Measurements from ENCODE around the gene CFAP46.
"Not testable (repeated sequence)": the region's sequence is repeated elsewhere in the genome, so short reads cannot be mapped to it uniquely, and the experiment has no call there.

CFAP46 gene

DNA sequence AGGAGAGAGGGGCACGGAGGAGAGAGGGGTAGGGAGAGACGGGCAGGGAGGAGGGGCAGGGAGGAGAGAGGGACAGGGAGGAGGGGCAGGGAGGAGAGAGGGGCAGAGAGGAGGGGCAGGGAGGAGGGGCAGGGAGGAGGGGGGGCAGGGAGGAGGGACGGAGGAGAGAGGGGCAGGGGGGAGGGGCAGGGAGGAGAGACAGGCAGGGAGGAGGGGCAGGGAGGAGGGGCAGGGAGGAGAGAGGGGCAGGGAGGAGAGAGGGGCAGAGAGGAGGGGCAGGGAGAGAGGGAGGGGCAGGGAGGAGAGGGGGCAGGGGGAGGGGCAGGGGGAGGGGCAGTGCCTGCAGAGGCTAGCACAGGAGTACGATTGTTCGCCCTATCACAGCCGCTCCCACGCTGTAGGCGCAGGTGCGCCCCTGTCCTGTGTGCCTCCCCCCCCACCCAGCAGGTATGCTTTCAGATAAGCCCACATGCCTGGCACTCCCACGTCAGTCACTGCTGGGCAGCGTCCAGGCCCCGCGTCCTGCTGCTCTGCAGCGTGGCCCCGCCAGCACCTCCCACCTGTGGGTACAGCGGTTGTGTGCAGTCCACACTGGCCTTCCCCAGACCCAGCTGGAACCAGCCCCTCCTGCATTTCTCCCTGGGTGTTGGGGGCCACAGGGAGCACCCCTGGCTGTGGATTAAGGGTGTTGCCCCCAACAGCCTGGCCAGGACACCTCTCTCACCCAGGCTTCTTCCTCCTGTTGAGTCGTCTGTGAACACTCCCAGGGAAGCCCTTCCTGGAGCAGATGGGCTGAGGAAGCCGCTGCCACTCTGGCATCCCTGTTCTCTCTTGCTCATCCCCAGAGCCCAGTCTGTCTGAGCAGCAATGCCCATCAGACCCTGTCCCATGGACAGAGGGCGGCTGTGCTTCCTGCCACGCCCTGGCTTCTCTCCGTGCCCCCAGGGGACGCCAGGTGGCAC lies 167.2 kb downstream of the CFAP46 start:
- POLR2A ChIA-PET: no interaction called here
- no peak for DNase-seq (ENCODE audit: extremely low spot score)
- CTCF ChIA-PET: interaction anchor here (0.9 kb wide), 1 partner anchor 45 kb away, joined by 3 read pairs; no protein-coding TSS in a partner anchor
- TF ChIP-seq FOXK2 (IDR thresholded peaks at IDR 0.05) (no peak), SUZ12 (IDR thresholded peaks at IDR 0.05) (no peak), ARNT (IDR thresholded peaks at IDR 0.05) (no peak), BHLHE40 (IDR thresholded peaks at IDR 0.05; ENCODE audit: borderline replicate concordance) (no peak), TARDBP (IDR thresholded peaks at IDR 0.05) (no peak), LEF1 (IDR thresholded peaks at IDR 0.05; ENCODE audit: borderline replicate concordance) (no peak), HDGF (IDR thresholded peaks at IDR 0.05; ENCODE audit: borderline replicate concordance) (no peak), SP1 (IDR thresholded peaks at IDR 0.05) (no peak), ELF4 (IDR thresholded peaks at IDR 0.05) (no peak), NFRKB (IDR thresholded peaks at IDR 0.05) (no peak), FOXA1 (IDR thresholded peaks at IDR 0.05) (no peak), ZNF384 (IDR thresholded peaks at IDR 0.05) (no peak), CTBP1 (IDR thresholded peaks at IDR 0.05; ENCODE audit: borderline replicate concordance) (no peak)
- TF ChIP-seq, protein P1, sequence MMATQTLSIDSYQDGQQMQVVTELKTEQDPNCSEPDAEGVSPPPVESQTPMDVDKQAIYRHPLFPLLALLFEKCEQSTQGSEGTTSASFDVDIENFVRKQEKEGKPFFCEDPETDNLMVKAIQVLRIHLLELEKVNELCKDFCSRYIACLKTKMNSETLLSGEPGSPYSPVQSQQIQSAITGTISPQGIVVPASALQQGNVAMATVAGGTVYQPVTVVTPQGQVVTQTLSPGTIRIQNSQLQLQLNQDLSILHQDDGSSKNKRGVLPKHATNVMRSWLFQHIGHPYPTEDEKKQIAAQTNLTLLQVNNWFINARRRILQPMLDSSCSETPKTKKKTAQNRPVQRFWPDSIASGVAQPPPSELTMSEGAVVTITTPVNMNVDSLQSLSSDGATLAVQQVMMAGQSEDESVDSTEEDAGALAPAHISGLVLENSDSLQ (IDR thresholded peaks at IDR 0.05): no peak

DNA sequence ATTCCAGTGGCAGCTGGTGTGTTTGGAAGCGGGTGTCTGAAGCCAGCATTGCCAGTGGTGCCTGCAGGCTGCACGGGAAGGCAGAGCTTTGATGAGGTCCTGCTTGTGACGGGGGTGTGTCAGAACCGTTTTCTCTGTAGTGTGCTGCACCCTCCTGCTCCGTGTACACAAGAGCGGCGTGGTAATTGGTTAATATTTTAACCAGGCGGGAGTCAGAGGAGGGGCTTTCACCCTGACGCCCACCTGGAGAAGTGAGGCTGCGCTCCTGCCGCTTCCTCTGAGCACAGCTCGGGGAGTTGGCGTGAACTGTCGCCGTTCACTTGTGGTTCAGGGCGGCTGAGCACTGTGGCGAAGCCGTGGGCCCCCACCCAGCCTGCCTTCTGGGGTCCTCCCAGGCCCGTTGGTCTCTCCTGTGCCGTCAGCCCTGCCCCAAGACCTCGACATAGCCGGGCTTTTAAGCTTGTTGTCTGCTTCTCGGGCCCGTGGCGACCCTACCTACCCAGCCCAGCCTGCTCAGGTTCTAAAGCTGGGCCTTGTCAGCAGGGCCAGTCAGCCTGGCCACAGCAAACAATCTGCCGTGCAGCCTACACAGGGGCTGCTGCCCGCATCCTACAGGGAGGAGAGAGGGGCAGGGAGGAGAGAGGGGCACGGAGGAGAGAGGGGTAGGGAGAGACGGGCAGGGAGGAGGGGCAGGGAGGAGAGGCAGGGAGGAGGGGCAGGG lies 168.0 kb downstream of the CFAP46 start:
- ChIA-PET POLR2A (no interaction called here), CTCF (no interaction called here)
- DNase-seq (ENCODE audit: extremely low spot score): no peak
- TF ChIP-seq FOXK2 (IDR thresholded peaks at IDR 0.05) (no peak), FOXM1 (IDR thresholded peaks at IDR 0.05; ENCODE audit: borderline replicate concordance) (no peak), ZNF384 (IDR thresholded peaks at IDR 0.05) (no peak), CTBP1 (IDR thresholded peaks at IDR 0.05; ENCODE audit: borderline replicate concordance) (no peak), L3MBTL2 (conservative IDR thresholded peaks at IDR 0.05) (no peak), HDGF (IDR thresholded peaks at IDR 0.05; ENCODE audit: borderline replicate concordance) (no peak)

DNA sequence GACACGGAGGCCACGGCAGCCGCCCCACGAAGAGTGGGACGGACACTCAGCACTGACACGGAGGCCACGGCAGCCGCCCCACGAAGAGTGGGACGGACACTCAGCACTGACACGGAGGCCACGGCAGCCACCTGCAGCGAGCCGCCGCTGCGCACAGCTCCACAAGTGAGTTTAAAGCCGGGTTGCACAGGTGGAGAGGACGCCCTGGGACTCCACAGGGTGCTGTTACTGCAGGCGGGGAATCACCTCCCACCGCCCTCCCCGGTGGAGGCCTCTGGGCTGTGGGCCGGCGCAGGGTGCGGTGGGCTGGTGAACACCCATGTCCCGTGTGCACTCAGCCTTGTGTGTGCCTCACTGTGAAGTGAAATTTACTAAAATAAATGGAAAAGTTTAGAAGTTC lies 169.6 kb downstream of the CFAP46 start:
- DNase-seq (ENCODE audit: extremely low spot score); POLR2A ChIA-PET; CTCF ChIA-PET: not testable (repeated sequence)

DNA sequence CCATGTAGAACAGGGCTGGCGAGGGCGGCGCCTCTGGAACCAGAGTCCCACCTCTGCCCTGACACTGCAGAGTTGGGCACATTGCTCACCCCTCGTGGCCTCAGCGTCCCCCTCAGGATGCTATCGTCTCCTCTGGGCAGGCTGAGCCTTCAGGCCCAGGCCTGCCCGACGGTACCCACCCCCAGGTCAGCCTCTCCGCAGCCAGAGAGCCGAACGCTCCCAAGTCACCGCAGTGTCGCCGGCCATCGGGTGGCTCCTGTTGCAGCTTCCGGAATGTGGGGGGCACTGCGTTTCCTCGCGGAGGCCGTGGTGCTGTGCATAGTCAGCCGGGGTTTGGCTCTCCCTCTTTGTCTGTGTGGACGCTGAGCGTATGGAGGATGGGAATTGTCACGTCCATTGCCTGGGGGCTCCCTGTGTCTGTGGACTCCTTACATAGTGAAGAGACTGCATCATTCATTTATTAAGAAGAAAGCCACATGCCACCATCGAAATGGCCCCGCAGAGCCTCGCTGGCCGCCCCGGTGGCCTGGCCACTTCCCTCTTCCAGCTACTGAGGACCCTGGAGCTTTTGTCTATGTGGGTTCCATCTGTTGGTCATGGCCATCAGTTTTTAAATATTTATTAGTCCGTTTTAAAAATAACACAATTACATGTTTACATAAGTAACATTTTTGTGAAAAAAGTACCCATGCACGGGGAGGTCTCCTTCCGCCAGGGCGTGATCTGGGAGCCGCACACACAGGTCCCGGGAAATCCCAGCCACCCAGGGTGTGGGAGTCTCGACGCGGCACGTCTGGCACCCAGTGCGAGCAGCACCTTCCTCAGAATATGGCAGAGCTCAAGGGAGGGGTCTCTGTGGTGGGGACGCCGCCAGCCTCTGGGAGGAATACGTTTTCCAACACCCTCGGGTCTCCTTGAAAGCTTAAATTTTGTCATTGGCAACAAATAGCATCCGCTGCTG lies 172.0 kb downstream of the CFAP46 start:
- no peak for DNase-seq (ENCODE audit: extremely low spot score)
- no peak for TF ChIP-seq NFRKB (IDR thresholded peaks at IDR 0.05)
- TF ChIP-seq LEF1 (IDR thresholded peaks at IDR 0.05; ENCODE audit: borderline replicate concordance): no peak
- TF ChIP-seq BHLHE40 (IDR thresholded peaks at IDR 0.05; ENCODE audit: borderline replicate concordance): no peak
- no peak for TF ChIP-seq FOXK2 (IDR thresholded peaks at IDR 0.05)
- TF ChIP-seq FOXM1 (IDR thresholded peaks at IDR 0.05; ENCODE audit: borderline replicate concordance): no peak
- TF ChIP-seq, protein P1 (IDR thresholded peaks at IDR 0.05): no peak
- no peak for TF ChIP-seq CTBP1 (IDR thresholded peaks at IDR 0.05; ENCODE audit: borderline replicate concordance)
- no peak for TF ChIP-seq SP1 (IDR thresholded peaks at IDR 0.05)
- TF ChIP-seq SUZ12 (IDR thresholded peaks at IDR 0.05): no peak
- POLR2A ChIA-PET: no interaction called here
- CTCF ChIA-PET: no interaction called here

DNA sequence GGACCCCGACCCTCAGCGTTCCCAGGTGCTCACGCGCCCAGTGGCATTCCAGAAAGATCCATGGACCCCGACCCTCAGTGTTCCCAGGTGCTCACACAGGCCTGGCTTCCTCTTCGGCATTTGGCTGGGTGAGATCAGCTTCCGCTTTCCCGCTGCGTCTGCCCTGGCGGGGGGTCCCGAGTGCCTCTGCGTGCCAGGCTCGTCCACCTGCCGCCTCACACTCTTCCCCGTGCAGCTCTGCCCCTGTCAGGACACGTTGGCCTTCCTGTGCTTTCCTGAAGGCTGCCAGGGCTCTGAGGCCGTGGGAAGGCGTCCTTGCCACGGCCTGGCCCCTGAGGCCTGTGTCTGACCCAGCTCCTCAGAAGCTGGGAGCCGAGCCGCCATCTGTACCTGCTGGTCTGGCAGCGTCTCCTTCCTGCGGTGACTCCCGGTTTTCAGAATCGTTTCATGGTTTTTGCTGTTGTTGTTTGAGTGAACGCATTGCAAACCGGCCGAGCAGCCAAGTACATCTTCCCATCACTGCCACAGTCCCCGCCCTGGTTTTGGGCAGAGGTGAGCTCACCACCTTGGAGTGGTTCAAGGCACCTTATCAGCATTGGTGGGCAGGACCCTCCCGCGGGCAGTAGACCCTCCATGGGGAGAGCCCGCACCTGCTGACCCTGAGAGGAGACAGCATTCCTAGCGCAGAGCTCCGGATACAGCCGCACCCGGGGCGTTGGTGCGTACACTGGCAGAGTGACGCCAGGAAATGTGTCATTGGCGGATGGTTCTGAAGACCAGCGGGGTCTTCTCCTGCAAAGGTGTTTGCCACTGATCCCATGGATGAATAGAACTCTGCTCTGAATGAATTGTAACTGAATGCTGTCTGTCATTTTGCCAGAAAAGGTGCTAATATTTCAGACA lies 173.8 kb downstream of the CFAP46 start:
- no peak for DNase-seq (ENCODE audit: extremely low spot score)
- TF ChIP-seq, protein P1 (IDR thresholded peaks at IDR 0.05): no peak
- TF ChIP-seq L3MBTL2 (conservative IDR thresholded peaks at IDR 0.05) (no peak), SP1 (IDR thresholded peaks at IDR 0.05) (no peak), ELF4 (IDR thresholded peaks at IDR 0.05) (no peak), LEF1 (IDR thresholded peaks at IDR 0.05; ENCODE audit: borderline replicate concordance) (no peak), ARNT (IDR thresholded peaks at IDR 0.05) (no peak), FOXK2 (IDR thresholded peaks at IDR 0.05) (no peak), TARDBP (IDR thresholded peaks at IDR 0.05) (no peak), ZNF384 (IDR thresholded peaks at IDR 0.05) (no peak), SUZ12 (IDR thresholded peaks at IDR 0.05) (no peak), HDGF (IDR thresholded peaks at IDR 0.05; ENCODE audit: borderline replicate concordance) (no peak)
- POLR2A ChIA-PET: no interaction called here
- CTCF ChIA-PET: no interaction called here
